HG03521 (cell line): Measurements from ENCODE around the gene ANKRD17.

Experiments
- ATAC-seq: cut with Tn5 transposase; IDR thresholded peaks from one replicate; pipeline ENCODE4 v1.9.1; 2021; ENCODE audit warnings: mild to moderate bottlenecking, moderate library complexity; ENCODE audit not compliant: unreplicated experiment

Gene ANKRD17

GRCh38 chr4:73064536-73064935 is 194.1 kb downstream of the ANKRD17 start:
- no peak for ATAC-seq

- peak; percentile 87 for ATAC-seq
Measured at GRCh38 chr4:73055241-73055897, 203.2 kb downstream of the ANKRD17 start.

GRCh38 chr4:73053974-73054480 is 204.6 kb downstream of the ANKRD17 start:
- ATAC-seq, result no peak

GRCh38 chr4:73053076-73053475 is 205.5 kb downstream of the ANKRD17 start:
- ATAC-seq, result no peak

GRCh38 chr4:73051625-73052024 is 207.0 kb downstream of the ANKRD17 start:
- ATAC-seq, result no peak

- ATAC-seq, result no peak
Measured at GRCh38 chr4:73045879-73046278, 212.7 kb downstream of the ANKRD17 start.

- ATAC-seq, result no peak
Measured at GRCh38 chr4:73037057-73037456, 221.5 kb downstream of the ANKRD17 start.

- ATAC-seq, result no peak
Measured at GRCh38 chr4:73036123-73036522, 222.5 kb downstream of the ANKRD17 start.

GRCh38 chr4:73034896-73035295 is 223.7 kb downstream of the ANKRD17 start:
- no peak for ATAC-seq

- ATAC-seq, result no peak
Measured at GRCh38 chr4:73028621-73029020, 230.0 kb downstream of the ANKRD17 start.
